GM12878 (cell line): Measurements from ENCODE around the gene FBLIM1. TPM values are rescaled to one million over a fixed set of nuclear protein-coding genes. Genes with fewer than 3 reads are reported as not detected.

Experiments used
- ATAC-seq: fragments of 200-7000 bp; cut with Tn5 transposase; 3 replicates; pipeline ENCODE4 v1.9.1; 2020; ENCODE audit warnings: mild to moderate bottlenecking, moderate library complexity
- BruUV-seq: library from RNA; stranded (reverse); fragments of 400-500 nt; replicated peaks from 2 replicates; lab custom pipeline; 2021; lab: Mats Ljungman, UMichigan
- CTCF ChIA-PET: fragments of 300-600 bp; sonication (Branson Sonifier 250); formaldehyde crosslinking; extraction: SDS; loops from one replicate; lab custom pipeline; 2021; ENCODE audit warnings: inconsistent platforms; lab: Yijun Ruan, JAX
- POLR2A ChIA-PET: fragments of 350-600 bp; formaldehyde crosslinking; extraction: SDS; loops from one replicate; lab custom pipeline; 2021; ENCODE audit warnings: inconsistent platforms; lab: Charles Lee
- RAD21 ChIA-PET: fragments of 300-600 bp; sonication (Branson Sonifier 250); formaldehyde crosslinking; loops from one replicate; lab custom pipeline; 2023; ENCODE audit warnings: antibody characterized with exemption; ENCODE audit not compliant: unreplicated experiment; lab: Charles Lee
- SMC1A ChIA-PET: fragments of 300-600 bp; sonication (Branson Sonifier 250); formaldehyde crosslinking; loops from one replicate; lab custom pipeline; 2023; ENCODE audit not compliant: unreplicated experiment, uncharacterized antibody; lab: Charles Lee
- DNase-seq: peaks from one replicate; pipeline ENCODE4 v3.0.0-alpha.2; 2011; ENCODE audit warnings: low read depth, low spot score
- FAIRE-seq: peaks from 3 replicates; lab custom pipeline; 2011; peaks lifted over from hg19 to GRCh38; lab: Jason Lieb, UNC
- H2AFZ ChIP-seq: 2 replicates; pipeline ENCODE4 v1.6.0; 2011; ENCODE audit warnings: low read depth, low read length, control low read depth; ENCODE audit not compliant: control insufficient read depth
- H3K27ac ChIP-seq: 2 replicates; pipeline ENCODE4 v1.5.1; 2011; ENCODE audit warnings: control low read depth; ENCODE audit not compliant: control insufficient read depth, insufficient read depth
- H3K27me3 ChIP-seq, 2 experiments: replicated peaks in 1 of 2; 2 replicates each; pipeline versions ENCODE4 v1.6.0 to v1.6.1; 2011; ENCODE audit warnings: low read length in 1 of 2; ENCODE audit not compliant: control insufficient read depth in 2 of 2, insufficient read depth in 2 of 2
- H3K36me3 ChIP-seq, 2 experiments: 2 replicates each; pipeline ENCODE4 v1.5.1; 2011; ENCODE audit warnings: low read length in 1 of 2; ENCODE audit not compliant: control insufficient read depth in 2 of 2, insufficient read depth in 2 of 2
- H3K4me1 ChIP-seq: 2 replicates; pipeline ENCODE4 v1.6.1; 2011; ENCODE audit warnings: mild to moderate bottlenecking, low read length, moderate library complexity, mixed read lengths; ENCODE audit not compliant: control insufficient read depth, insufficient read depth
- H3K4me2 ChIP-seq: 2 replicates; pipeline ENCODE4 v1.6.0; 2011; ENCODE audit warnings: control low read depth; ENCODE audit not compliant: control insufficient read depth, insufficient read depth
- H3K4me3 ChIP-seq: fragments of 200-600 bp; sonication (generic); 2 replicates; pipeline ENCODE4 v1.5.1; 2016
- H3K79me2 ChIP-seq: 2 replicates; pipeline ENCODE4 v1.6.0; 2011; ENCODE audit warnings: low read length; ENCODE audit not compliant: control insufficient read depth, insufficient read depth
- H3K9ac ChIP-seq: 2 replicates; pipeline ENCODE4 v1.8.0; 2011; ENCODE audit warnings: low read length, control low read depth, mixed read lengths; ENCODE audit not compliant: control insufficient read depth, insufficient read depth
- H3K9me3 ChIP-seq: replicated peaks from 3 replicates; pipeline ENCODE4 v1.5.1; 2011; ENCODE audit warnings: mild to moderate bottlenecking, low read length; ENCODE audit not compliant: control insufficient read depth, insufficient read depth
- H4K20me1 ChIP-seq: 2 replicates; pipeline ENCODE4 v1.6.0; 2011; ENCODE audit not compliant: control insufficient read depth, insufficient read depth
- BCL3 ChIP-seq: IDR thresholded peaks from 2 replicates; pipeline ENCODE4 v1.6.1; 2011; ENCODE audit warnings: borderline replicate concordance, low read depth, mild to moderate bottlenecking, moderate library complexity, low read length; ENCODE audit not compliant: insufficient read depth, poor library complexity, severe bottlenecking
- CTCF ChIP-seq, 3 experiments: IDR thresholded peaks in 2 of 3; conservative IDR thresholded peaks in 1 of 3; 2 replicates each; pipeline ENCODE4 v1.5.1; 2011; ENCODE audit warnings: low read depth in 3 of 3, low read length in 3 of 3, mild to moderate bottlenecking in 3 of 3, control low read depth in 2 of 3, moderate library complexity in 2 of 3, inconsistent platforms in 1 of 3, mixed read lengths in 1 of 3; ENCODE audit not compliant: control insufficient read depth in 2 of 3, insufficient read depth in 1 of 3; ENCODE audit errors: extremely low read depth in 1 of 3
- FOS ChIP-seq: IDR thresholded peaks from 3 replicates; pipeline ENCODE4 v1.6.1; 2011; ENCODE audit warnings: borderline replicate concordance; ENCODE audit not compliant: insufficient read length; ENCODE audit errors: extremely low read depth
- FOXM1 ChIP-seq: IDR thresholded peaks from 2 replicates; pipeline ENCODE4 v1.6.1; 2012; ENCODE audit warnings: low read depth, mild to moderate bottlenecking, inconsistent platforms, low read length, moderate library complexity
- HDAC6 ChIP-seq: fragments of 200-600 bp; sonication (generic); IDR thresholded peaks from one replicate; pipeline ENCODE4 v1.8.0; 2017; ENCODE audit warnings: antibody characterized with exemption; ENCODE audit not compliant: unreplicated experiment
- HSF1 ChIP-seq: fragments of 150-350 bp; IDR thresholded peaks from 2 replicates; pipeline ENCODE4 v1.6.1; 2014; ENCODE audit warnings: mild to moderate bottlenecking, low read depth, low read length
- MYC ChIP-seq: IDR thresholded peaks from 2 replicates; pipeline ENCODE4 v1.6.1; 2011; ENCODE audit warnings: mild to moderate bottlenecking, low read length, moderate library complexity, inconsistent platforms; ENCODE audit not compliant: insufficient read depth, insufficient replicate concordance, insufficient read length, severe bottlenecking
- PML ChIP-seq: IDR thresholded peaks from 2 replicates; pipeline ENCODE4 v1.6.1; 2012; ENCODE audit warnings: low read length, inconsistent platforms
- POU2F2 ChIP-seq: IDR thresholded peaks from 3 replicates; pipeline ENCODE4 v1.6.1; 2011; ENCODE audit warnings: low read depth, mild to moderate bottlenecking, low read length, borderline replicate concordance
- RAD21 ChIP-seq: IDR thresholded peaks from 2 replicates; pipeline ENCODE4 v1.6.1; 2011; ENCODE audit warnings: mild to moderate bottlenecking, low read depth, low read length, moderate library complexity; ENCODE audit not compliant: insufficient read depth
- SMC3 ChIP-seq: IDR thresholded peaks from 2 replicates; pipeline ENCODE4 v1.6.1; 2011; ENCODE audit warnings: low read length, improper control_type of control experiment, borderline replicate concordance
- ZNF207 ChIP-seq: fragments of 450-650 bp; IDR thresholded peaks from 2 replicates; pipeline ENCODE4 v1.6.1; 2014; ENCODE audit warnings: antibody characterized with exemption, mild to moderate bottlenecking, borderline replicate concordance
- WGBS: methylation state at CpG from one replicate; pipeline ENCODE4 v1.1.6; 2016; ENCODE audit warnings: low lambda C conversion rate; ENCODE audit not compliant: insufficient replicate concordance, insufficient coverage; ENCODE audit errors: missing lambda C conversion rate; 5-methylcytosine and 5-hydroxymethylcytosine counted together
- in situ Hi-C: fragments of 300-500 bp; cut with MboI; formaldehyde crosslinking; loops from 9 replicates; pipeline ENCODE4 v1.14.3; 2018; ENCODE audit warnings: mixed read lengths
- intact Hi-C: fragments of 100-400 bp; cut with micrococcal nuclease; formaldehyde crosslinking; loops from one replicate; pipeline ENCODE4 v1.14.2; 2022; ENCODE audit not compliant: unreplicated experiment
- polyA plus RNA-seq, 11 experiments: library from polyadenylated mRNA; depleted of rRNA in 4 of 11; unstranded in 6 of 11; stranded (reverse) in 5 of 11; fragments of >200 nt; fragmentation: Nextera tagmentation in 4 of 11; fragmentation: Illumina TruSeq in 1 of 11; extraction: Ambion mirVana in 4 of 11; extraction: Trizol in 1 of 11; gene quantifications; 1 replicate in 1 of 11; 2 replicates in 10 of 11; pipeline versions ENCODE4 v1.2.1 to v1.2.3, GENCODE V29; 2011 to 2016; ENCODE audit warnings: inconsistent platforms in 2 of 11, missing spikeins in 2 of 11, low read depth in 1 of 11
- total RNA-seq, 4 experiments: library from RNA; depleted of rRNA in 3 of 4; stranded (reverse); fragments of >200 nt in 3 of 4; fragmentation: Illumina TruSeq in 1 of 4; extraction: Trizol in 1 of 4; gene quantifications; 2 replicates each; pipeline versions ENCODE4 v1.2.1 to v1.2.3, GENCODE V29; 2013 to 2021

FBLIM1 gene
- total and polyA plus RNA-seq, 10 of the 15 experiments (the other 5 are each of a cell fraction or from before 2014, with no cell fraction given) = 0.03 to 0.13 TPM; not detected in 8

- TF ChIP-seq HSF1 (no peak), FOXM1 (no peak), ZNF207 (no peak)
Measured at GRCh38 chr1:15802234-15802965, 43.8 kb downstream of the FBLIM1 start (continued).

GRCh38 chr1:15803380-15803779 lies 44.8 kb downstream of the FBLIM1 start:
- in situ Hi-C loops = no loop called here
- ATAC-seq = peak; percentile 76
- Histone ChIP-seq H4K20me1 (no peaks in the 10 kb centered on the region), H2AFZ (no peak overlapping the region), H3K27ac (no peak overlapping the region), H3K27me3 (no peaks in the 10 kb centered on the region), H3K4me3 (no peak overlapping the region), H3K36me3 (no peaks in the 10 kb centered on the region), H3K4me2 (no peak overlapping the region), H3K9ac (no peak overlapping the region), H3K79me2 (no peaks in the 10 kb centered on the region), H3K4me1 (no peaks in the 10 kb centered on the region), H3K9me3 (no peaks in the 10 kb centered on the region)
- TF ChIP-seq CTCF (IDR thresholded peaks at IDR 0.05 in 2 of 3, conservative IDR thresholded peaks at IDR 0.05 in 1 of 3; ENCODE audit: control insufficient read depth in 2 of 3, extremely low read depth in 1 of 3, insufficient read depth in 1 of 3, low read depth in 3 of 3, low read length in 3 of 3) = peak; percentile 39 to 53 (median 47)
- TF ChIP-seq RAD21 = peak; percentile 63
- TF ChIP-seq FOS = no peak
- TF ChIP-seq SMC3 = peak; percentile 51; the same call in 1 of the 2 replicates
- no peak for TF ChIP-seq MYC
- TF ChIP-seq BCL3 = no peak
- TF ChIP-seq HDAC6 = no peak
- TF ChIP-seq POU2F2 = peak; percentile 17; the same call in 1 of the 3 replicates
- no peak for TF ChIP-seq PML
- RAD21 ChIA-PET = interaction anchor here (0.7 to 2.6 kb wide), 6 partner anchors 11 to 204 kb away, joined by 3 to 10 read pairs (median 6); no protein-coding TSS in a partner anchor
- no TSS peak for BruUV-seq
- FAIRE-seq = no peak
- CTCF ChIA-PET = interaction anchor here (0.6 to 2.8 kb wide), 22 partner anchors 8 to 747 kb away, joined by 3 to 17 read pairs (median 4); no protein-coding TSS in a partner anchor
- 7% methylated on average over 4 of the region's 4 CpGs for WGBS
- no peak for DNase-seq
- intact Hi-C loops = loop anchor here (2.0 to 5.0 kb wide), 2 partner anchors 204 to 229 kb away; no protein-coding TSS in a partner anchor
- POLR2A ChIA-PET = interaction anchor here (0.6 kb wide), 1 partner anchor 230 kb away, joined by 5 read pairs; no protein-coding TSS in a partner anchor
- SMC1A ChIA-PET = interaction anchor here (0.8 to 2.2 kb wide), 3 partner anchors 9 to 171 kb away, joined by 3 to 5 read pairs (median 4); no protein-coding TSS in a partner anchor
